Measurements from ENCODE around the gene KRT71.
"Not testable (repeated sequence)": the region's sequence is repeated elsewhere in the genome, so short reads cannot be mapped to it uniquely, and the experiment has no call there.

Gene KRT71
- total RNA-seq: 0 reads per million in 4 donors

DNA sequence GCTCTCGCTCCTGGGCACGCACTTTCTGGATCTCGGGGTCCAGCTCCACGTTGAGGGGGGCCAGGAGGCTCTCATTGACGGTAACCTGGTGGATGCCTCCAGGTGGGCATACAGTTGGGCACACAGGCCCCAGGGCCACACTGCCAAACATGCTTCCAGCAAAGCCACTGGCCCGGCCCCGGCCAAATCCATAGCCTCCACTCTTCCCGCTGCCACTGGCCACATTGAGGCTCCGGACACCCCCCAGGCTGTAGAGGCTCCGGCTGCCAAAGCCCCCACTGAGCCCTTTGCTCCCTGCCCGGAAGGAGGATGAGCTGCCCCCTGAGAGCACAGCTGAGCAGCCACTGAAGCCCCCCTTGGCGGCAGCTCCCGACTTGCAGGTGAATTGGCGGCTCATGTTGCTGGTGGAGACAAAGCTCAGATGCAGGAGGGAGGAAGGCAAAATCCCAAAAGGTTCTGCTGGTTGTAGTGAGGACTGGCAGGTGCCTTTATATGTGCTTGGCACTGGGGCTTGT is at the start of gene KRT71:
KRT71 (minus strand) TSS at position 465 of the 515 bp plus-strand sequence; CDS start at position 397, 68 bp downstream.
- DNase-seq: no peak

DNA sequence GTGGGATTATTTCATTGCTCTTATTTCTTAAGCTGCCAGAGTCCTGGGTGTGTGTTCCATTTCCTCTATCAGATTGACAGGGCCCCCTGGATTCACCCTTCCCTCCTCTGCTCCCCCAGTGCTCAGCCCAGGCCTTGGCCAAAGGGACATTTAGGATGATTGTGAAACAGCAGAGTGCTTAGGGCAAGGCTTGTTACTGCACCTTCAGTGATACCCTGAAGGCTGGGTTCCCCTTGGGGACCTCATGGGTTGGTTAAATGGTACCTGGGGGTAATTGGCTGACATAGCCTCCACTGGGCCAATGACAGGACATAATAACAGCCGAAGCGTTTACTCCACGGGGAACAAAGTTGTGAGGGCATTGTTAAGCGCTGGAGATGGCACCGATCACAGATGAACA is 49.6 kb upstream of the KRT71 start:
- no peak for DNase-seq

DNA sequence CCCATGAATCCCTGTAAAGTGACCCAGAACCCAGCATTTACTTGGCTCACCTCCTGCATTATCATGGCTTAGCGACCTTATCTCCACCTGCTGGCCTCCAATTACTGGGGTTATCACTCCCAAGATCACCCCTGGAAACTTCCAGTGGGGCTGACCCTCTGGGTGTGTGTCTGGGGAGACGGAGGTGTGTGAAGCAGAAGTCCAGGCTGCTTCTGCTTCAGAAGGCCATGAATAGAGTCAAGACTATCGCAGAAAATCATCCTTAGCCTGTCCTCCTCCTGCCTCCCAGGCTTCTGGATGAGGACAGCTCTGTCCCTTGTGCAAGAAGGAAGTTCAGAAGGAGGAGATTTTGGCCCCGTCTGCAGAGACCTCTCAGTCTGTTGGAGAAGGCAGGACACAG is 48.7 kb upstream of the KRT71 start:
- no peak for DNase-seq

DNA sequence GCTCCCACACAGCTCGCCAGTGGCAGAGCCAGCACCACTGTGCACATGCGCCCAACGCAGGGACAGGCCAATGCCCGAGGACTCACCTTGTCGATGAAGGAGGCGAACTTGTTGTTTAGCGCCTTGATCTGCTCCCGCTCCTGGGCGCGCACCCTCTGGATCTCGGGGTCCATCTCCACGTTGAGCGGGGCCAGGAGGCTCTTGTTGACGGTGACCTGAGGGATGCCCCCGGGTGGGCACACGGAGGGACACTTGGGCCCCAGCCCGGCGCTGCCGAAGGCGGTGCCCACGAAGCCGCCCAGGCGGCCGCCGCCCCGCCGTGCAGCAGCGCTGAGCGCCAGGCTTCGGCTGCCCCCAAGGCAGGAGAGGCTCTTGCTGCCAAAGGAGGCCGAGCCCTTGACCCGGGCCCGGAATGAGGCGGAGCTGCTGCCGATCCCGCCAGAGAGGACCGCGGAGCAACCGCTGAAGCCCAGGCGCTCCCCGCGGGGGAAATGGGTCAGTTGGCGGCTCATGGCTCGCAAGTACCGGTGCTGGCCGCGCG is 48.1 kb upstream of the KRT71 start, which contains the start of gene KRT72:
KRT72 (minus strand) TSS at position 523 of the 541 bp plus-strand sequence; CDS start at position 512, 11 bp downstream.
- DNase-seq: no peak

DNA sequence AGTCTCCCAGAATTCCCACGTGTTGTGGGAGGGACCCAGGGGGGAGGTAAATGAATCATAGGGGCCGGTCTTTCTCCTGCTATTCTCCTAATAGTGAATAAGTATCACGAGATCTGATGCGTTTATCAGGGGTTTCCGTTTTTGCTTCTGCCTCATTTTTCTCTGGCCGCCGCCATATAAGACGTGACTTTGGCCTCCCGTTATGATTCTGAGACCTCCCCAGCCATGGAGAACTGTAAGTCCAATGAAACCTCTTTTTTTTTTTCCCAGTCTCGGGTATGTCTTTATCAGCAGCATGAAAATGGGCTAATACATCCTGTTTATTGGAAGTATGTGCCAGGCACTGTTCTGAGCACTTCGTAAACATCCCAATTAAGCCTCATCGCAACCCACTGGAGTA is 47.5 kb upstream of the KRT71 start:
- no peak for DNase-seq

DNA sequence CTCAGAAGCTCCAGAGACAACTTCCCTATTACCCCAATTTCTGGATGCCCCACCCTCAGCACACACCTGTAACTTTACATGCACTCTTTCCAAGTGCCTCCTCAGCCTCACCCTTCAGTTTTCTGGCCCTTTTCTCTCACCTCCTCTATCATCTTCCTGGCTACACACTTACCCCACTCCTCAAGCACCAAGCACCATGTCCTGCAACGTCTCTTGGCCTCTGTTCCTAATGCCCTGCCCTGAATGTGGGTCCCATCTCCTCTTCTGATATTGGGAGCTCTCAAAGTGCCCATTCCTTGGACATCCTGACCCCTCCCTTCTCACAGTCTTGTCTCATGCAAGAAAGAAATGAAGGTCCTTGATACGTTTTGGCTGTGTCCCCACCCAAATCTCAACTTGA is 47.1 kb upstream of the KRT71 start:
- no peak for DNase-seq

DNA sequence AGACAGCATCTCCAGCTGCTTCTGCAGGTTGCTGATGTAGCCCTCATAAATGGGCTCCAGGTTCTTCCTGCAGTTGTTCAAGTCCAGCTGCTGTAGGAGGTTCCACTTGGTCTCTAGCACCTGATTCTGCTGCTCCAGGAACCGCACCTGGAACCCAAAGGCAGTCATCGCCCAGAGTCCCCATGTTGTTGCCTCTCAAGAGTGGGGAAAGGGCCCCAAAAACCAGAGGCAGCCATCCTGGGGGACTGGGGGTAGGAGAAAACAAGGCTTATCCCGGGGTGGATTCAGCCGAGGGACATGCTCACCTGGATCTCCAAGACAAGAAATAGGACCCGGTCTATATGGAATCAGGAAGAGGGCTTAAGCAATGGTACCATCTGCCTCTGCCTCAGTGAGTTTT is 46.0 kb upstream of the KRT71 start:
- no peak for DNase-seq

DNA sequence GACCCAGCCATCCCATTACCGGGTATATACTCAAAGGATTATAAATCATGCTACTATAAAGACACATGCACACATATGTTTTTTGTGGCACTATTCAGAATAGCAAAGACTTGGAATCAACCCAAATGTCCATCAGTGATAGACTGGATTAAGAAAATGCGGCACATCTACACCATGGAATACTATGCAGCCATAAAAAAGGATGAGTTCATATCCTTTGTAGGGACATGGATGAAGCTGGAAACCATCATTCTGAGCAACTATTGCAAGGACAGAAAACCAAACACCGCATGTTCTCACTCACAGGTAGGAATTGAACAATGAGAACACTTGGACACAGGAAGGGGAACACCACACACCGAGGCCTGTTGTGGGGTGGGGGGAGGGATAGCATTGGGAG is 41.3 kb upstream of the KRT71 start:
- not testable (repeated sequence) for DNase-seq

DNA sequence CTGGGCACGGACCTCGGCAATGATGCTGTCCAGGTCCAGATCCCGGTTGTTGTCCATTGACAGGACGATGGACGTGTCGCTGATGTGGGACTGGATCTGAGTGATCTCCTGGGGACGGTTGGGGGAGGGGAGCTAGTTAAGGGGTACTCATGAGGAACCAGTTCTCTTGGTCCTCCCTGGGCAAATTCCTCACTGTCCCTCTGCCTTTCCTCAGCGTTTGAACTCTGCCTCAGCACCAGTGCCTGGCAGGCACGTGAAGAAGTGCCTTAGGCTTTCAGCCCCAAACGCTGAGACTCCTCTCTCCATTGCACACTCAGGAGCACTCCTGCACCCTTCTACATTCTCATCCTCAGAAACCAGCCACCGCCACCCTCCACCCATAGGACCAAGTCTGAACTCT is 38.6 kb upstream of the KRT71 start:
- no peak for DNase-seq

DNA sequence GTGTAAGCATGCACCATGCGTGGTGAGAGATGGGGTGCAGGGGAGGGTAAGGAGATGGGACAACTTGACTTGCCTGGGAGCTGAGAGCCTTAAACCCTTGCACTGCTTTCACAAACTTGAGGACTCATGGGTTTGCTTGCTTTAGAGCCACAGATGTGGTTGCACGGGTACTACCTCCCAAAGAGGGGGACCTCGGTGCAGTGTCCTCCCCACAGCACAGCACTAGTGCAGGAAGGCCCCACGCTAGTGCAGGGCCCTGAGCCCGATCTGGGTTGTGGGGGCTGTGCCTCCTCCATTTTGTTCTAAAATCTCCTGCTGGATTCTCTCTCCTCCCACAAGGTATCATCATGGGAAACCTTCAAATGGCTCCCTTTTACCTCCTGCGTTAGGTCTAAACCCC is 37.1 kb upstream of the KRT71 start:
- DNase-seq: no peak

DNA sequence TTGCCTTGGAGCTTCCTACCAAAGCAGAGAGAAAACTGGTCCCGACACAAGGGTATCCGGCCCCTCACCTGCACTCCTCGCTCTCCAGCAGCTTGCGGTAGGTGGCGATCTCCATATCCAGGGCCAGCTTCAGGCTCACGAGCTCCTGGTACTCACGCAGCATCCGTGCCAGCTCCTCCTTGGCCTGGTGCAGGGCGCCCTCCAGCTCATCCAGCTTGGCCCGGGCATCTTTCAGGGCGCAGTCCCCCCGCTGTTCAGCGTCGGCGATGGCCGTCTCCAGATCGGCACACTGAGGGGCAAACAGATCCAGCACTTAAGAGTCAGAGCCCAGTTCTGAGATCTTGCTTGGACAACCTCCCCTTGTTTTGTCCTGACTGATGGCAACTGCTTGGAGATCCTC is 34.6 kb upstream of the KRT71 start:
- no peak for DNase-seq

DNA sequence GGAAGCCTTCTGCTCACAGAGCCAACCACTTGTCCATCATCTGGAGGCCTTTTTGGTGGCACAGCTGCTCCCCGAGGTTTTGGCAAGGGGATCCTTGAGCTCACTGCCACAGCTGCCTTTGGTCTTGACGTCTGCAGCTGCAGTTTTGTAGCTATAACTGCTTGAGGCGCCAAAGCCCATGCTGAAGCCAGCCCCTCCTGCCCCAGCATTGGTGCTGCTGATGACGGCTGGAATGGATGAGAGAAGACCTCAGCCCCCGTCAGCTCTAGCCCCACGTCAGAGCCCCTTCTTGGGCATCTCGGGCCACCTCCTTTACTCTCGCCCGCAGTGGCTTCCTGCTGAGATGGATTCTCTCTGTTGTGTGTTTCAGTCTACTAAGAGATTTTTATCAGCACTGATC is 33.0 kb upstream of the KRT71 start:
- peak in 3 of 5 donors; percentile 35 to 66 (median 49) for DNase-seq

DNA sequence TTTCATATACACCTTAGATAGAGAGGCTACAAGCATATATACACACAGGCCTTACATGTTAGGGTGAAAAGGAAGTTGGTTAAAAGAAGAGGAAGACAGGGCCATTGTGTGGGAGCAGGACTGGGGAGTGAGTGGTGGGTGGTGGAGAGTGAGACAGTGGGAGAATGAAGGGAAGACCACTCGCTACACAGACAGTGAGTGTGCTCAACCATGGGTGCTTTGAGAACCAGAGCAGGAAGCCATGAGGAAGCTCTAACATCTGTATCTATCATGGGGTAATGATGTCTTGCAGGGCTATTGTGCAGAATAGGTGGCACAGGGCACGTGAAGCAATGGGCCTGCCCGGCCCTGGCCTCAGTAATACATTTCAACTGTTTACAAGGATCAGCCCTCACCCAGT is 32.1 kb upstream of the KRT71 start:
- no peak for DNase-seq

DNA sequence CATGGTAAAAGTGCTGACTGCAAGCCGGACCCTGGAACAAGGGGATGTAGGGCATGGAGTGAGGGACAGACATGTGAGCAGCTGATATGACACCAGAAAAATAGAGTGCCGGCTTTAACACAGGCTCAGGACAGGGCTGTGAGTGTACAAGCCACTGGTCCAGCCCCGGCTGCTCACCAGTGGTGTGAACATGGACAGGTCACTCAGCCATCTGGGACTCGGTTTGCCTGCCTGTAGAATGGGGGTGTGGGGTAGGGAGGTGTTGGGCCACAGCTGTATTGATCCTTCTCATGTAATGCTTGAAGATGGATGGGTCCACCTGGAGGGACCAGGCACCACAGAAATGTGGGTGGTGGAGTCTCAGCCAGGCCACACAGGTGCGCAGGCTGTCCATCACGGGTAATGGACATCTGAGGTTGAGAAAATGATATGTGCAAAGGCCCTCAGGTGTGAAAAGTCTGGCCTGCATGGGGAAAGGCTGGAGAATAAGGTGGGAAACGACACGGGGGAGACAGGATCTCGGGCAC is 31.3 kb upstream of the KRT71 start:
- no peak for DNase-seq

DNA sequence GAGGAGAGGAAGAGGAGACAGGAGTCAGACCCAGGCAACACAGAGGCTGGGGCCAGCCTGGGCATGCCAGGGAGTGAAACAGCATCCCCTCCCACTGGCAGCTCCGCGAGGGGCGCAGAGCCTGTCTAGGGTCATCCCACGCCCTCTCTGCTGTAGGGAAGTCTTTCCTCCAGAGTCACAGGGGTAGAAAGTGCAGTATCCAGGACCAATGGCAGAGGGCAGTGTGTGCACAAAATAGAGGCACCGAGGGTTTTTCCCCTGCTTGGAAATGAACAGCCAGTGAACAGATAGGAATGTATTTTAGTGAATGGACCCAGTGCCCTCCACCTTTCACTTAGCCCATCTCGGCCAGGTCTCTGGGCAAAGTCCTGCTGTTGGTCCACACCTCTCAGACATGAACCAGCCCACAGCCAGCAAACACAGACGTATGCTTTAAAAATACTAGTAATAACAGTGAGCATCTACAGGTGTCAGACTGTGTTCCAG is 30.1 kb upstream of the KRT71 start:
- peak in 4 of 5 donors; percentile 23 to 50 (median 34) for DNase-seq

DNA sequence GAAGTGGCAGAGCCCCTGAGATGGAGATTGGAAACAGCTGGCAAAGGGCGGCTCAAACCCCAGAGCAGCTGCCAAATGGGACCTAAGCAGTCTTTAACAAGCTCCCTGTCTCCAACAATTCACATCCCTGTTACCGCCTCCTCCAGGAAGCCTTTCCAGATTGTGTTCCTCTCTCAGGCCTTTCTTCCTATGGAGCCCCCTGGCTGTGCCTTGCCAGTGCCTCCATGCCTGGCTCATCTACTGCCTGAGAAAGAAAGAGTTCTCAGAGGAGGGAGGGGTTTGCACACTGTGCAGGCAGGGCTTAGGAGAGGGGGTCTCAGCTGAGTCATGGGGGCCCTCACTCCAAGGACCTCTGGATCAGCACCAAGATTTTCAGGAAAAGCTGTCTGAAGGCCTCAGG is 29.5 kb upstream of the KRT71 start:
- no peak for DNase-seq

DNA sequence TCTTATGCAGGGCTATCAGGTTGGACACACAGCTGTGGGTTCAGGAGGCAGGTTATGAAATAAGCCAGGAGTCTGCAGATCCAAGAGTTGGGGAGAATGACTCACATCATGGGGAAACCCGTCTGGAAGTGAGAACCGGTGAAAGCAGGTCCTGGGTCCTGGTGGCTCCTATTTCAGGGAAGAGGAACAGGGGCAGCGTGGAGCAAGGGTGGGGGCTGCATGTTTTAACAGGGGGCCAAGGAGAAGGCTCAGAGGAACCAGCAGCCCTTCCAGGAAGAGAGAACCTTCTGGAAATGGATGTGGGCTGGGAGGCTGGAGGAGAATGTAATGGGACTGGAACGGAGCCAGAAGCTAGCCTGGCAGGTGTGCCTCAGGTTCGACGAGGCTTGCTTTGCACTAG is 28.5 kb upstream of the KRT71 start:
- no peak for DNase-seq

DNA sequence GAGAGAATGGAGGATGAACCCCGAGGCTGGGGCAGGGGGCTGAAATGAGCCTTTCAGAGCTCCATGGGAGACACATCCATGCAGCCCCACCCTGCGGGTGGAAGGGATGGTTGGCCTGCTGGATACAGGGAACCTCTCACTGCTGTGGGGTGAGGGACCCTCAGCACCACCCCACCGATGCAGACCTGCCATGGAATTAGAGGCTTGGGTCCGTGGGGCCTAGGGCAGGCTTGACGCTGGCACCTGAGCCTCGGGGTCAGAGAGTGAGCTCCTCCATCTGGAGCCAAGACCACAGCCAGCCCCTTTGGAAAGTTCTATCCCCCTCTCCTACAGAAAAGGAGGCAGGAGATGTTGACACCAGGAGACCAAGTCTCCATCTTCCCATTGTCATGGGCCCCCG is 28.1 kb upstream of the KRT71 start:
- DNase-seq: no peak

DNA sequence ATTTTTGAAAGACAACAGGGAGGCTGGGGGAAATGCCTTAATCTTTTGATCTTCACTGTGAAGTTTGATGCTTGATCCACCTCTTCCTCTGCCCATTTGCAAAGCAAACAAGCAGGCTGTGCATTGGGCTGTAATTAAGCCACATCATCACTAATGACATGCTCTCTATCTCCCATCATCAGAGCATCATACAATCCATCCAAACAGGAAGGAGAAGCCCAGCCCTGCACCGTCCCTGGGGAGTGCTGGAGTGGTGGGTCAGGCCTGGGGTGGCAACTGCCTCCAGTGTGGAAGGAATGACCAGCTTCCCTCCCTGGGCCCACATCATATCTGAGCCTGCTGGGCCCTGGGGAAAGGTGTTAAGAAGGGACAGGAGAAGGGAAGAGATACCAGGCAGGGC is 27.6 kb upstream of the KRT71 start:
- DNase-seq: no peak

DNA sequence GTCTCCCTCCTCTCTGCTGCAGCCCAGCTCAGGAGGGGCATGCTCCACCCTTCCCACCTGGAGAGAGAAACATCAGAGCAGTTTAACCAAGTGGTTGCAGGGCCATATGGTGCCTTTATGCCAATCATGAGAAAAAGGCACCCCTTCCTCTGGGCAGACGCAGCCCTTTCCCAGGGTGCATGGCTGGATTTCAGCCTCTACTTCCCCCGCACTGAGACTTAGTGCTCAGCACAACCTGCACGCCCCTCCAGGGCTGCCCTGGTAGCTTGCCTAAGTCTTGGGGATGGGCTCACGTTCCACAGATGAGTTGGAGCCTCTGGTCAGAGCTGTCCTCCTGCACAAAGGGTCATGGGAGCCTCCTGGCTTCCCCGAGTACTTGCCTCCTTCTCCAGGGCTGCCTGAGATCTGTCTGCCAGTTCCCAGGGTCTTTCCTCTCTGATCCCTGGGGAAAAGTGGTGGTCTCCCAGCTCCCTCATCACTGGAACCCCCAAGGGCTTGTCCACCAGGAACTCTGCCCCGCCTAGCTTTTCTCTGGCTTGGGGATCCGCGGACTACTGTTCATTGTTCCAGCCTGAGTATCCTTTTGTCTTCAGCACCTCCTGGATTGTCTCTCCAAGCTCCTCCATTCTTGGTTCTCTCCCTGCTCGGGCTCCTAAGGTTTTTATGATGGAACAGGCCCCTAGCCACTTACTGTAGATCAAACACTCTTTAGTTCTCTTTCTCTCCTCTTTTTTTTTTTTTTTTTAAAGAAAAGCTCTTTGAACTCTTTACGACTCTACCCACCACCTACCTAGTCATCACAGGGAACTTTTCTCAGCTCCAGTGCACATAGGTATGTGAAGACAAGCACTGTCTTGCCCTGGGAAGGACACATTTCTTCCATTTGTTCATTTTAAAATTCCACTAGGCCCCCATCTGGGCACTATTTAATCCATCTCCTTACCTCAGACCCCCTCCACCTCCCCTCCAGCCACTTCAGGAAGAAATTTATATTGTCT is 26.8 kb upstream of the KRT71 start:
- DNase-seq: no peak

DNA sequence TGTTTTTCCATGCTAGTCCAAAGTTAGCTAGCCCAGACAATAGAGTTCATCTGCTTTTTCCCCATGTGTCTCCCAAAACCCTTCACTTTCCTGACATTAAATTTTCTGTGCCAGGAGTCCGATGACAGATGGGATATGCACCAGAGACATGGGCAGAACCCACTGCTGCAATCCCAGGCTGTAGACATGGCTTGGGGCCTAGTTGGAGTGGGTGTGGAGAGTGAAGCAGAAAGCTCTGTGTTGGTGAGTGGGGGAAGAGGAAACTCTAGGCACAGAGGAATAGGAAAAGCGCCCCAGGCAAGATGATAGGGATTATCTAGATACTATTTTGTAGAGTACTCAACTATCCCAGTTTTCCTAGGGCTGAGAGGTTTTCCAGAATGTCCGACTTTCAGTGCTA is 25.5 kb upstream of the KRT71 start:
- no peak for DNase-seq

DNA sequence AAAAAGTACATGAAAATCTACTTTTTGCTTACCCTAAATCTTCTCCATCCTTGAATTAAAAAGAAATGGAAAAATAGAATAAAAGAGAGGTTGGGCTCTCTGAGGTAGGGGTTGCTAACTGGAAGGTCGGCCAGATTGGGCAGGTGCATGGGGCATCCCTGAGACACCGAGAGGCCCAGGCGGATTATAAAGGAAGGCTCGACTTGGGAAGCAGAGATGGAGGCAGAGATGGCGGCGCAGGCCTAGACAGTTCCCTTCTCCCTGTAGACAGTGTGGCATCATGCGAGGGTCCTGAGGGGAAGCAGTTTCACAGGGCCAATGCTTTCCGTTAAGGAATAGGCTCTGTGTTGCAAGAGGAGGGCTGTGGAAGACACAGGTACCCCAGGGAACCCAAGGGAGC is 24.4 kb upstream of the KRT71 start:
- no peak for DNase-seq

DNA sequence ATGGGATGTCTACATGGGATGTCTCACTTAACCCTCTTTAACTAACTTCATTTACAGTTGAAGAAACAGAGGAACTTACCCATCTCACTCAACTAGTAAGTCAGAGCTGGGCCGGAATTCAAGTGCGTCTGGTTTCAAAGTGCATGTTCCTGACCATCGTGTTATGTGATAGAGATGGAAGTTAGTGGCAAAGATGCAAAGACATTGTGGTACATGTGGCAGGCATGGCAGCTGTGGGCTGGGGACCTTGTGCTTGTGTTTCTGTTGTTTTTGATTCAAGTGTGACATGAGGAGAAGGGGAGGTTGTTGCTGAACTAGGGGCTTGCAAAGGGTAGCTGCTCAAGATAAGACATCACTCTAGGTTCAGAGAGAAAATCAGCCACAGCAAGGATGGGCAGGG is 23.0 kb upstream of the KRT71 start:
- DNase-seq: no peak

DNA sequence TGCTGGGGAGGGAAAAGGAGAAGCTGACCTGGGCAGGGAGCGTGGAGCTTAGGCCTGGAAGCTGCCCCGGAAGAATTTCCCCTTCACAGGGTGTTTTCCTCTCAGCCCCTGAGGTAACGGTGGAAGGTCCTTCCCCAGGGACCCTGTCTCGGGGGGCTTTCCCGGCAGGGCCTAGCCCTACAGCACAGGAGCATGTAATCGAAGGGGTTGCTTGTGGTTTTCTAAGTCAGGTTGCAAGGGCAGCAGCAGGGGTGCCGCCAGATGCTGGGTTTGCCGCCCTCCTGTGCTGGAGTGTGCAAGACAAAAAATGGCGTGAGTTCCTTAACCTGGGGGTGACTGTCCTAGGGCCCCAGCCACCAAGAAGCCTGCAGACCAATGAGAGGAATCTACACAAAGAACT is 22.3 kb upstream of the KRT71 start:
- no peak for DNase-seq
